Bronchial epithelial cell (primary cell): ENCODE data around the gene FKBP6. TPM values are rescaled to one million over a fixed set of nuclear protein-coding genes. Genes with fewer than 3 reads are reported as not detected.

ENCODE experiments used
- DNase-seq: peaks from one replicate; pipeline ENCODE4 v3.0.0-alpha.2; 2010; ENCODE audit warnings: low read depth
- FAIRE-seq: peaks from 2 replicates; lab custom pipeline; 2011; peaks lifted over from hg19 to GRCh38; lab: Jason Lieb, UNC
- H3K27me3 ChIP-seq: 2 replicates; pipeline ENCODE4 v1.5.1; 2011; ENCODE audit warnings: low read length; ENCODE audit not compliant: control insufficient read depth, insufficient read depth
- H3K36me3 ChIP-seq: 2 replicates; pipeline ENCODE4 v1.5.1; 2011; ENCODE audit warnings: low read length; ENCODE audit not compliant: control insufficient read depth, insufficient read depth
- H3K4me3 ChIP-seq: 2 replicates; pipeline ENCODE4 v1.5.1; 2011; ENCODE audit warnings: mild to moderate bottlenecking, low read depth, low read length, control low read depth
- CTCF ChIP-seq: IDR thresholded peaks from 2 replicates; pipeline ENCODE4 v1.5.1; 2011; ENCODE audit warnings: mild to moderate bottlenecking, moderate library complexity, low read length, control low read depth, inconsistent platforms; ENCODE audit not compliant: insufficient read depth, severe bottlenecking
- total RNA-seq: library from RNA; depleted of rRNA; stranded (reverse); fragments of >200 nt; gene quantifications from 2 replicates; pipeline ENCODE4 v1.2.1, GENCODE V29; 2014

The FKBP6 gene
- total RNA-seq, 1 donor from 2014 or later: not detected

- FAIRE-seq (no peak), DNase-seq (no peak)
- TF ChIP-seq CTCF: no peak
These were observed 59.4 kb downstream of the FKBP6 start for GRCh38 chr7:73387221-73387828.

GRCh38 chr7:73387908-73388414 is 60.0 kb downstream of the FKBP6 start:
- TF ChIP-seq CTCF: no peak
- no peaks in the 10 kb centered on the region for H3K27me3 ChIP-seq
- FAIRE-seq (no peak), DNase-seq (no peak)
- no peak overlapping the region for H3K4me3 ChIP-seq
- H3K36me3 ChIP-seq: no peaks in the 10 kb centered on the region

More at GRCh38 chr7:73387221-73387828, 59.4 kb downstream of the FKBP6 start:
- H3K36me3 ChIP-seq: no peaks in the 10 kb centered on the region
- H3K27me3 ChIP-seq: no peaks in the 10 kb centered on the region
- H3K4me3 ChIP-seq: no peak overlapping the region

- H3K27me3 ChIP-seq: no peaks in the 10 kb centered on the region
- DNase-seq (no peak), FAIRE-seq (no peak)
- no peak for TF ChIP-seq CTCF
- H3K36me3 ChIP-seq: no peaks in the 10 kb centered on the region
- no peak overlapping the region for H3K4me3 ChIP-seq
These were observed 63.4 kb downstream of the FKBP6 start for GRCh38 chr7:73391396-73391795.

GRCh38 chr7:73394422-73394821 is 66.5 kb downstream of the FKBP6 start:
- no peak for DNase-seq
- Histone ChIP-seq H3K36me3 (no peaks in the 10 kb centered on the region), H3K27me3 (no peaks in the 10 kb centered on the region), H3K4me3 (no peak overlapping the region)
- no peak for TF ChIP-seq CTCF
- no peak for FAIRE-seq

DNA sequence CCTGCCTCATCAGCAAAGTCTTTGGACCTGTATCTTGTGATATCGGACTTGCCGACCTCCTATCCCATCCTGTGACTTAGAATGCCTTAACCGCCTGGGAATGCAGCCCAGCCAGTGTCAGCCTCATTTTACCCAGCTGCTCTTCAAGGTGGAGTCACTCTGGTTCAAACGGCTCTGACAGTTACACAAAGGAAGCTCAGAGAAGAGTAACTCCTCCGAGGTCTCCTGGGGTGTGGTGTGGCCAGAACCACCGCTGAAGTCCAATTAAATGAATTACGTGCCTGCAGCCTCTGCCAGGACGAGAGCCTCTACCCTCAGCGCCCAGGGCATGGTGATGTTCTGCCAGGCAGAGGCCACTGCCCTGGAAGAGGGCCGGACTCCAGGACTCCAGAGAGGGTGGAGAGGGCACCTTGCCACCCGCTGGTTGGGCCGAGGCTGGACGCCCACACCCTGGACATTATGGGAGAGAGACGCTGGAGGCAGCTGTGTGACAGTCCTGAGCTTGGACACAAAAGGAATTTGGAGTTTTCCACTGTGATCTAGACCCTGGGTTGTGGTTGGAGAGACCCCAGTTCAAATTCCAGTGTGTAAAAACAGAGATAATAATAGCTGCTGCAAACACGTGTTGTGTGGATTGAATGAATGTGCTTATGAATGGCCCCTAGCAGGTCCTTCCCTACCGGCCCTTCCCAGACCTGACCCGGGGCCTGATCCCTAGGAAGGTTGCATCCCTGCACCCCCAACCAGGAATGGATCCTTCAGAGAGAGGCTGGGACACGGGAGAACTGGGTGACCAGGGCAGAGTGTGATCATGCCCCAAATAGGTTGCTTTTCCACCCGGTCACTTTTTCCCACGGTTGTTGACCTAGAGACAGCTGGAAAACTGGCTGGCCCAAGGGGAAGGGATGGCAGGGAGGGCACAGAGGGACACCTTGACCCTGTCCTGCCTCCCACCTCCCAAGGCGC is 67.9 kb downstream of the FKBP6 start:
- FAIRE-seq (no peak), DNase-seq (no peak)
- H3K36me3 ChIP-seq: no peaks in the 10 kb centered on the region
- H3K4me3 ChIP-seq: no peak overlapping the region
- no peaks in the 10 kb centered on the region for H3K27me3 ChIP-seq
- no peak for TF ChIP-seq CTCF
